Glomerular endothelial cell (primary cell): ENCODE data around the gene MAN1C1. TPM values are rescaled to one million over a fixed set of nuclear protein-coding genes. Genes with fewer than 3 reads are reported as not detected.
"Not testable (repeated sequence)": the region's sequence is repeated elsewhere in the genome, so short reads cannot be mapped to it uniquely, and the experiment has no call there.

Experiments
- DNase-seq: peaks from one replicate; pipeline ENCODE4 v3.0.0-alpha.2; 2011; ENCODE audit warnings: low read depth, low spot score; ENCODE audit errors: extremely low read depth
- total RNA-seq: library from RNA; depleted of rRNA; stranded (reverse); fragments of >200 nt; gene quantifications from 2 replicates; pipeline ENCODE4 v1.2.3, GENCODE V29; 2015

The MAN1C1 gene
- total RNA-seq, 1 donor from 2014 or later, result 48.0 TPM

DNA sequence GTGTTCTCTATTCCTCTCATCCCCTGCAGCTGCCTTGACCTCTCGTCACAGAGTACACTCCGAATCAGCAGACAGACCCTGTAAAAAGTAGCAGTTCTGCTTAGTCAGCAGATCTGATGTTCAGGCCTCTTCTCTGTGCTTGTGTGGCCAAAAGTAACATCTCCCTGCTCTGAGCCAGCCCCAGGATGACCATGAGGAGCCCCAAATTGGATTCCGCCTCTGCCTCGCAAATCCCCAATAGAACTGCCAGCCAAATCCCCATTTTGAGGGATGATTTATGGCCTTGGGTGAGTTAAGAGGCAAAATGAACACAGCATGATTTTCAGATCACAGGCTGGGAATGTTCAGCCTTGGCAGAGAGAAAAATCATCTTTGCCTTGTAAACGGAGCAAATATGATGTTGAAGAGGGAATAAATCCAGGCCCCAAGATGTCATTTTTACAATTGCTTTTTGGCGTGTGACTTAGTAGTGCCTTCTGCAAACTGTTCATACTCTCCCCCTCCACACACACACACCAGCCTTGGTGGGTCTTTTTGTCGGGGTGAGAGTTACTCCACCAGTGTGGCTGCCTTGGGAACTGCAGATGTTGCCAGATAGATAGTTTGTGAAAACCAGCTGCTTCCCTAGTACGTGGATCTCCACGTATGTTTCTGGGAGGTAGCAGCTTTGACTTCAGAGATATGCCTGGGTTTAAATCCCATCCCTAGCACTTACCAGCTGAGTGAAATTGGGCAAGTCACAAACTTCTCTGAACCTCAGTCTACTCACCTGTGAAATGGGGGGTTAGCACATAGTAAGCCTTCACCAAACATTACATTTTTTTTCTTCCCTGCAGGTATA, 77.8 kb downstream of the MAN1C1 start:
- no peak for DNase-seq

DNA sequence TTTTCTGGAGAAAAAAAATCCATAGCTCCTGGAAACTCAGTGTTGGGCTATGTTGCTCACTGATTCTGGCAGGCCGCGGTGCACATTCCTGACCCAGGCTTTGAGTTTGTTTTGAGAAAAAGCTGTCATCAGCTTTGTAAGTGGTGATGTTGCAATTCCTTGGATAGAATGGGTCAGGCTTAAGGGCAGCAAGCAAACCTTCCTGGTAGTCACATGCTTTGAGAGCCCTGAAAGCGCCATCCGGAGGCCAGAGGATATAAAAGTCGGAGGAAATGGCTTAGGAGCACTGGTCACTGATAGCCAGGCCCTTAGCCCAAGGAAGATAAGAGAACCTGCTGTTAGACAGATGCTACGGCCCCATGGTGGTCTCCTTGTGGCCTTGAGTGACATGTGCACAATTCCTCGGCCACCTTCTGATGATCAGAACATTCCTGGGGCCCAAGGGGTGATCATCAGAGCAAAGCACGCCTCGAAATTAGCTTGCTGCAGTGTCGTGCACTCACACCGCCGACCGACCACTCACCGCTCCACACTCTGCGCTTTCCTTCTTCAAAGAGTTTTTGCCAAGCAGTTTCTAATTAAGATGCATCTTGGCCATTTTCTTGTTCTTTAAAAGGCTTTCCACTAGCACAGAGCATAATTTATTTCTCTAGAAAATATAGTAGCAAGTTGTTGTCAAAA, 78.6 kb downstream of the MAN1C1 start:
- peak; percentile 22 for DNase-seq

DNA sequence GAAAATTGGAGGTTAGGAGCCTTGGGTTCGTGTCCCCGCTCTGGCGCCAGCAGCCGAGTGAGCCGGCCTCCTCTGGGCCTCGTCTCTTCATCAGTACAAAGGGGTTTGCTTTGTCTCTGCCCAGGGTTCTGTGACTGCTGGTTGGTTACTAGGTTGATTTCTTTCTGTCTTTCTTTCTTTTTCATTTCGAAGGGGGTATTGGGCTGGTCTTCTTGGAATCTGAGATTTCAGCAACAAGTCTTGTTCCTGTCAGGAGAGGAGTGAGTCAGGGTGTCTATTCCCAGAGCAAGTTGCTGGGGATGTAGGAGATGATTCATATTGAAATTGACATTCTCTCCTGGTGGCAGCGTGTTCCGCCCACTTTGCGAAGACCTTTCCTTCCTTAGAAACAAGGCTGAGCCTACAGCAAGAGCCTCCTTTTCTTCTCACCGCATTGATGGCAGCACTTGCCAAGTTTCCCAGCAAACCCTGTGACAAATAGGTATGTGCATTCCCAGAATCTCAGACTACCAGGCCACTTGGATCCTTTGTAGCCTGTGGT, 79.2 kb downstream of the MAN1C1 start:
- no peak for DNase-seq

DNA sequence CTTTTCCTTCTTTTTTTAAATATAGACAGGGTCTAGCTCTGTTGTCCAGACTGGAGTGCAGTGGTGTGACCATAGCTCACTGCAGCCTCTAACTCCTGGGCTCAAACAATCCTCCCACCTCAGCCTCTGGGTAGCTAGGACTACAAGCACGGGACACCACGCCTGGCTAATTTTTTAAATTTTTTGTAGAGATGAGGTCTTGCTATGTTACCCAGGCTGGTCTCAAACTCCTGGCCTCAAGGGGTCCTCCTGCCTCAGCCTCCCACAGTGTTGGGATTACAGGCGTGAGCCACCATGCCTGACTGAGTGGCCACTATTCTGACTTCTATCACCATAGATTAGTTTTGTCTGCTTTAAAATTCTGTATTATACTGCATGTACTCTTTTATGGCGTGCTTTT, 80.1 kb downstream of the MAN1C1 start:
- DNase-seq, result not testable (repeated sequence)

DNA sequence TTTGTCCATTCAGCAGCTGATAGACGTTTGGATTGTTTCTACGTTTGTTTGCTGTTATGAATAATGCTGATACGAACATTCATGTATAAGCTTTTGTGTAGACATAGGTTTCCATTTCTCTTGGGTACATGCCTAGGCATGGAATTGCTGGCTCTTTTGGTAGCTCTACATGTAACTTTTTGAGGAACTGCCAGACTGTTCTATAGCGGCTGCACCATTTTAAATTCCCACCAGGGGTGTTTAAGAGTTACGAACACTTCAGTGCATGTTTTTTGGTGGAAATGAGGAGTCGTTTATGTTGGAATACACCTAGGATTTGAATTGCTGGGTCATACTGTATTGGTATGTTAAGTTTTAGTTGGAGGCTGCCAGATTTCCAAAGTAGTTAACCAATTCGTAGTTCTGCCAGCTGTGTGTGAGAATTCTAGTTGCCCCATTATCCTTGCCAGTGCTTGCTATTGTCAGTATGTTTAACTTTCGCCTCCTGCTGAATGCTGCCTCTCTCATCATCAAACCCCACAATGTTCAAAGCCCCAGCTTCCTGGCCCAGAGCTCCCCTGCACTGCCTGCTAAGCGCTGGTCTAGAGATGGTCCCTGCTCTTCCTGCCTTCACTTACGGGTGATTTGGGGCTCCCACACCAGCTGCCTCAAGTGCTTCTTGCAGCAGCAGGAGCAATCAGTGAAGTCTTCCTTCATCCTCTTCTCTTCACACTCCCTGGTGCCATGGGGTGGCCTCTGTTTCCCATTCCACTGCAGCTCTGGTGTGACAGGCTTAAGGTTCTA, 81.0 kb downstream of the MAN1C1 start:
- no peak for DNase-seq

DNA sequence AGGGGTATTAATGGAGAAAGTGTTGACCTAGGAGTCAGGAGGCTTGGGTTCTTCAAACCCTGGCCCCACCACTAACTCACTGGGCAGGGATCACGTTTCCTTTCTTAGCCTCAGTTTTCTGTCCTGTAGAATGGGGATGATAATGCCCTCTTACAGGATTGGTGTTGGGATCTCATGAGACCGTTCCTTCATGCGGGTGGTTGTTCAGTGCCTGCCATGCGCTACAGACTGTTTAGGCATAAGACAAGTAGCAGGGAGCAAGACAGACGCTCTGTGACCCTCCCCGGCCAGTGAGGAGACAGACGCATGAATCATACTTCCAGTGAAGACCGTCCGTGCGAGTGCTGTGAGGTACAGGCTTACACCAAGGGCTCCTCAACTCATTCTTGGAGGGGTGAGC, 81.7 kb downstream of the MAN1C1 start:
- no peak for DNase-seq

DNA sequence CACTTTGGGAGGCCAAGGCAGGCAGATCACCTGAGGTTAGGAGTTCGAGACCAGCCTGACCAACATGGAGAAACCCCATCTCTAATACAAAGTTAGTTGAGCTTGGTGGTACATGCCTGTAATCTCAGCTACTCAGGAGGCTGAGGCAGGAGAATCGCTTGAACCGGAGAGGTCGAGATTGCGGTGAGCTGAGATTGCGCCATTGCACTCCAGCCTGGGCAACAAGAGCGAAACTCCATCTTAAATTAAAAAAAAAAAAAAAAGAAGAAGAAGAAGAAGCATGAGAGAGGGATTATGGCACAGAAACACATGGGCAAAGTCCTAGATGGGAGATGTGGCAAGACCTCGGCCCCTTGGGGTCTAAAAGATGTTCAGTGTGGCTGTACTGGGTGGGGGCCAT, 82.5 kb downstream of the MAN1C1 start:
- DNase-seq, result not testable (repeated sequence)

DNA sequence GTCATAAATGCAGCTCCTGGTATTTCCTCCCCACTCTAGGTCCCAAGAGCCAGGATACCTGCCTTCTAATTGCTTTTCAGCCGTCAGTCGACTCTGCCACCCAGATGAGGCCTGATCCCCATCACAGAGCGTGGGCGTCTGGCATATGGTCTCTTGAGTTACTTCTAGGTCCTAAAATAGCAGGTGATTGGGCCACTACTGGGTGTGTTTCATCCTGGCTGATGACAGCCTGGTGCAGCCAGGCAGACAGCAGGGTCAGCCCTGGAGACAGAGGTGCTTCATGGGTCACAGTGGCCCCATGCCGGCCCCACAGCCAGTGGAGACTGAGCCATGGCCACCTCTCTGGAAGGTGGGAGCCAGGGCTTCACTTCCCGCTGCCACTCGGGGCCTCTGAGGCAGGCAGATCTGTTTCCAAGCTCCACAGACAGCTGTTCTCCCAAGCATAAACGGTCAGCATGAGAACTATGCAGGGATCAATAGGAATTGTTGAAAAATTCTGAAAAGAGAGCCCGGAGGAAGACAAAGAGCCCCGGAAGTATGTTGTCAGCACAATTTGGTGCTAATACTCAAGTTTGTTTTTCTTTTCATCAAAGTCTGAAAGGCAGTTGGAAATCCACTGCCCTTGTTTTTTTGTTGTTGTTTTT, 83.0 kb downstream of the MAN1C1 start:
- no peak for DNase-seq

DNA sequence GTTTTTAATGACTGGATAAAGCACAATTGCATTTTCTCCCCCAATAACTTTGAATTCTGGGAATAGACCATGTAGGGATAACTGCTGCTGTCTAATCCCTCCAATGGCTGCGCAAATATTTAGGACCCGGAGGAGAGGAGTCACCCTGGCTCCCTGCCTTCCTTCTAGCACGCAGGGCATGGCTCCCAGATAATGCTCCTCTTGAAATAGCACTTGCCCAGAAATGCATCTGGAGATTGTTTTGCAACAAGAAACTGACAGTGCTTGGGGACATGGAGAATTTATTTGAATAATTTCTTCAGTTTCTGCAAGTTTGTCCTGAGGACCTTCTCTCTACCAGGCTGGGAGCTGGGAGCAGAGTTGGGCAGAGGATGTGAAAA, 83.5 kb downstream of the MAN1C1 start:
- no peak for DNase-seq

DNA sequence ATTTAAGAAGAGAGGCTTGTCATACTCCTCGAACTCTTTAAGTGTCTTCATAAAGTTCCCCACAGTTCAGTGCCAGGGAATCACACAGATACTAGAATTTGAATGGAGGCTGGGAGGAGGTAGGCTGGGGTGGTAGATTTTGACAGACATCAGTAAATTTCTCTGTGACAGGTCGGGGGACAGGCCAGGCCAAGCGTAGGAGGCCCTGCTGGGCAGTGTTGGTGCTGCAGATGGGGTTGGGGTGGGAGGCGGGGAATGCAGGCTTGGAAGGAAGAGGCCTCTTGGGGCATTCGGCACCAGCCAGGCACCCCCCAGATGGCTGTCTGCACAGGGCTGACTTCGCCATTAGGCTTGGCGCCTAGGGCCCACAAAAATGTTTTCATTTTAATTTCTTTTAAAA, 84.0 kb downstream of the MAN1C1 start:
- DNase-seq, result no peak

DNA sequence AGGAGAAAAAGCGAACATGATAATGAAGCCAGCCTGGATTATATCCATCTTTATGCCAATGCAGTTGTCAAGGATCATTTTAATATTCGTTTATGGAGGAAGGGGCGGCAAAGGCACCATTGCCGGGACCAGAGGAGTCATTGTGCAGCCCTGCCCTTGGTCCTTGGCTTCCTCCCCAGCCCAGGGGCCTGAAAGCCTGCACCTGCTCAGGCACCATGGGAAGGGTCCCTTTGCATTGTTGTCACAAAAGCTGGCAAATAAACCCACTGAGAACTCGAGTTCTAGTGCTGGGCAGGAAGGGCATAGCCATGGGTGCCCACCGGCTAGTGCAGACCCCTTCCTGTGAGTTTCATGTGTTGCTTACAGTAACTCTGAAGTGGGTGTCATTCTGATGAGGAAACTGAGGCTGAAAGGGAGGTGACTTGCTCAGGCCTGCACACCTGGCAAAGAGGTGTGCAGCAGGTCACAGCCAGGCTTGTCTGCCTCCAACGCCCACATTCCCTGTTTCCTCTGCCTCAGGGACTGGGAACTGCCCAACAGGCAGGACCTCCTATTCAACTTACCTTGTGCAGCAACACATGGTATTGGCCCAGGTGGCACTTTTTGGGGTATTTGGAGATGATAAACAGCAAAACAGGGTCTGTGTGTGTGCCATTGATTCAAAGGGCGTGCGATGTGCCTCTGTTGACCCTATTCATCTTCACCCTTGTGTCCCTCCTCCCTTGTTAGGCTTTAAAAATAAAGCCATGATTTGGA, 84.6 kb downstream of the MAN1C1 start:
- DNase-seq, result no peak

DNA sequence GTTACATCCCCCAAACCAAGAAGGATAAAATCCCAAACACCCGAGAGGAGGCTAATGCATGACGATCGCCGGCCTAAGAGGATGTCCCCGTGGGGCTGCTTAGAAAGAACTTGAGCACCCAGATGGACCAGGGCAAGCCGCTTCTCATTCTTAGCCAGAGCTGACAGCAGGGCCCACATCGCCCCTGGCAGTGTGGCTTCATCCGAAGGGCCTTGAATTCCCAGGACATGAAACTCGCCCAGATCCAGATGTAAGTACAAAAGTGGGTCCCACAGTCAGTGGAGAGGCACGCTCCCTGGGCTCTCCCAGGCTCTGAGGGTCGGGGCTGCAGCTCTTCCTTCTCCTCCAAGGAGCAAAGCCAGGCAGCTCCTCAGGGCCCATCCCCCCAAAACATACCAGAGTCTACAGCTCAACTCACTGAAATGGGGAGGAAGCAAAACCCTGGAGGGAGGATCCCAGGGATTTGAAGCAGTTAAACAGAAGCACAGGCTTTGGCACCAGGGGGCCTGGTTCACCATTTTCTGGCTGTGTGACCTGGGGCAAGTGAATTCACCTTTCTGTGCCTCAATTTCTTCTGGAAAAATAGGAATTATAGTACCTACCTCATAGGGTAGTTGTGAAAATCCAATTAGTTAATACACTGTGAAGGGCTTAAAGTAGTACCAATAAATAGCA, 85.6 kb downstream of the MAN1C1 start:
- no peak for DNase-seq

DNA sequence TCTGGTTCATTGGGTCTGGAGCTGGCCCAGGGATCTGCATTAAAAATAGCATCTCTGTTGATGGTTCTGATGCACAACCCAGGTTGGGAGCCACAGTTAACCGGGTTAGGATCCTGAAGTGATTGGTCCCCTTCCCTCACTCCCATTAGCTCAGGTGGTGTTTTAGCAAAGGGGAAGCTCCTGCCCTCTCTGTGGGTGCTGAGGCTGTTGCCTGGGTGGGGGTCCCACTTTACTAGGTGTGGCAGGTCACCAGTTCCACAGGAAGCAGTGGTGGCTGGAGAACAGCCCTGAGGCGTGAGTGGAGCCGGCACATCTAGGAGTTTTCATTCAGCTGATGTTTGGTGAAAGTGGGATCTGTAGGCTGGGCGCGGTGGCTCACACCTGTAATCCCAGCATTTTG, 86.5 kb downstream of the MAN1C1 start:
- no peak for DNase-seq

DNA sequence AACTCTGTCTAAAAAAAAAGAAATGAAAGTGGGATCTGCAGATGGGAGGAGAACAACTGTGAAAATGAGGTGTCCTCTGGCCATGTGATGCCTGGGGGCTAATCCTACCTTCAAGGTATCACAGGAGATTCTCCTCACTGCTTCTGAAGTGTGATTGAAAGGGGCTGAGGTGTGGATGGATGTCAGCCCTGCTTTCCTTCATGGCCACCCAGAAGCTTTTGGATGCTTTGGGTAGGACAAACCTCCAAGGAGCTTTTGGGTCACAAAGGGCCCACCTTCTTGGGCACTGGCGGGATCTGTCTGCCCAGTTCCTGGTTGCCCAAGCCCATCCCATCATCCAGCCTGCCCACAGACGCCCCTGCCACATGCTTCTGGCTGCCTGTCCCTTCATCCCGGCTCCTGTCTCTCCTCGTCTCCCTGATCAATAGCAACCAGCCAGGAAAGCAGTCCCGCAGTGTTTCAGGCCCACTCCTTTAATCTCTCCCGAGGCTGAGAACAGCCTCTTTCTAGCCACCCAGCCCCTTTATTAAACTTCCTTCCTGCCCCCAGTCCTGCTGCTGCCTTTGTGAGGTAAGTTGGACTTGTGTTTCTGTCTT, 87.2 kb downstream of the MAN1C1 start:
- no peak for DNase-seq

DNA sequence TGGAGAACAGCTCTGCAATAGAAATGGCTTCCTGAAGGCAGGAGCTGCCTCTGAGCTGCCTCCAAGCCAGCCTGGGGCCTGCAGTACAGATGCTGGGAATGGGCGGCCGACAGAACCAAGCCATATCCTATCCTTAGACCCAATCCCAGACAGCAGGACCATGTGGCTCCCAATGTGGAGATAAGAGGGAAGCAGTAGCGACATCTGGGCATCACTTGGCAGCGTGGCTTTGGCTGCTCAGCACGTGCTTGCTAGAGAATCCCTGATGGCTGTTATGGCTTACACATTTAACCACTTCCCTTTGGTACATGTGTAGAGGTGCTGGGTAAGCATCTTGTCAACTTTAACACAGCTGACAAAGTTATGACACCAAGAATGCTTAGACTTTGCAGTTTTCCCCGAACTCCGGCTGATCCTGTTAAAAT, 87.7 kb downstream of the MAN1C1 start:
- no peak for DNase-seq

DNA sequence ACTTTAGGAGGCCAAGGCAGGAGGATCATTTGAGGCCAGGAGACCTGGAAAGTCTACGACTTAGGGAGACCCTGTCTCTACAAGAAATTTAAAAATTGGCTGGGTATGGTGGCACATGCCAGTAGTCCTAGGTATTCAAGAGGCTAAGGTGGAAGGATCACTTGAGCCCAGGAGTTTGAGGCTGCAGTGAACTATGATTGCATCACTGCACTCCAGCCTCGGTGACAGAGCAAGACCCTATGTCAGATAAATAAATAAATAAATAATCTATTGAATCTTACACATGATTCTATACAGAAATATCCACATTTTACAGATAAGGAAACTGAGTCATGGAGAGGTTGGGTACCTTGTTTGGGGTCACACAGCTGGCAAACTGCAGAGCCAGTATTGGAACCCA, 89.1 kb downstream of the MAN1C1 start:
- no peak for DNase-seq

DNA sequence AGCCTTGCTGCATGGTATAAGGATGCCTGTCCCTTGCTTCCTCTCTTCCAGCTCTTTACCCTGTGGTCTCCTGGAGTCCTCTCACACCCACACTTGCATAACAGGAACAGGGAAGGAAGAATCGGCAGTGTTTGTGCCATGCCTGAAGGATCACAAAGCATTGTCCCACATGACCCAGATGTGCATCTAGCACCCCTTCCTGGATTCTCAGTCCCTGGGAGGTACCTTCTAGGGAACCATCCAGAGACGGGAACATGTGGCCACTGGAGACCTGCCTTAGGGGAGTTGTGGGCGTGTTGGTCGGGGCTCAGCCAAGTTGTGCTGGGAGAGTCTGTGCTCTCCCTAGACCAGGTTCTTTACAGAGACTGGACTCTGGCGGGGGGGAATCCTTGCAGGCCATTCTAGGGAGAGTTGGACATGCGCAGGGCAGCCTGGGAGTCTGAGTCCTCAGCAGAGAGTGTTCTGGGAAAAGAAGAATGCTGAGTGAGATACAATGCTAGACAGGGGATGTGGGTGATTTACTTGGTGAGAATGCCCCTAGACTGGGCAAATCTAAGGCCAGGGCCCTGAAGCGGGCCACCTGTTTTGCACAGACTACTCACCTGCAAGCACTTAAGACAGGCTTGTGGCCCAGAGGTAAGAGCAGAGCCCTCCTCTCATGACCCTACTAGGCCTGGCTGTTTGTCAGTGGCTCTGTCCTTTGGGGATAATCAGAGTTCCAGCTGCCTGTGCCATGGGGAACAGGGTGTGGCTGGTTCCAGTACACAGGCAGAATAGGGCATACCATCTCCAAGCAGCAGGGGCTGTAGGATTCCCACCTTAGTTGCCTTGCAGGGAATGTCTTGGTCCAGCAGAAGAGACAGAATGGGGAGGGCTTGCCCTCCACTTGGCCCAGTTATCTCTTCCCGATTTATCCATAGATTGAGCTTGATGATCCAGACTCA, 89.8 kb downstream of the MAN1C1 start:
- no peak for DNase-seq
